Neuronal stem cell (in vitro differentiated cells): ENCODE measurements around the gene CENPC.
"Not testable (repeated sequence)": the region's sequence is repeated elsewhere in the genome, so short reads cannot be mapped to it uniquely, and the experiment has no call there.

Source experiments
- DNase-seq: peaks from one replicate; pipeline ENCODE4 v3.0.0-alpha.2; 2013; ENCODE audit warnings: low spot score
- H2AFZ ChIP-seq: one replicate; pipeline ENCODE4 v1.6.1; 2013; ENCODE audit warnings: mild to moderate bottlenecking, low read length, inconsistent platforms
- H2AK5ac ChIP-seq: 2 replicates; pipeline ENCODE4 v1.6.1; 2013; ENCODE audit warnings: low read depth, mild to moderate bottlenecking, inconsistent platforms, low read length, moderate library complexity, mixed read lengths
- H2BK120ac ChIP-seq: 2 replicates; pipeline ENCODE4 v1.6.1; 2013; ENCODE audit warnings: low read depth, mild to moderate bottlenecking, inconsistent platforms, low read length, moderate library complexity, mixed read lengths
- H2BK12ac ChIP-seq: one replicate; pipeline ENCODE4 v1.6.1; 2013; ENCODE audit warnings: low read length, inconsistent platforms
- H2BK15ac ChIP-seq: 2 replicates; pipeline ENCODE4 v1.6.1; 2013; ENCODE audit warnings: mild to moderate bottlenecking, low read length, inconsistent platforms, mixed read lengths
- H2BK5ac ChIP-seq: one replicate; pipeline ENCODE4 v1.6.1; 2013; ENCODE audit warnings: inconsistent platforms, mild to moderate bottlenecking, low read length, moderate library complexity
- H3K14ac ChIP-seq: one replicate; pipeline ENCODE4 v1.6.1; 2013; ENCODE audit warnings: low read length, inconsistent platforms
- H3K18ac ChIP-seq: 2 replicates; pipeline ENCODE4 v1.6.1; 2013; ENCODE audit warnings: low read length, inconsistent platforms
- H3K23ac ChIP-seq: 2 replicates; pipeline ENCODE4 v1.6.1; 2013; ENCODE audit warnings: low read depth, mild to moderate bottlenecking, mixed read lengths, low read length, inconsistent platforms; ENCODE audit not compliant: poor library complexity
- H3K27ac ChIP-seq: replicated peaks from 3 replicates; pipeline ENCODE4 v1.5.1; 2013; ENCODE audit warnings: low read length, inconsistent platforms
- H3K27me3 ChIP-seq, 3 experiments: 2 replicates each; pipeline ENCODE4 v1.6.1; 2013; ENCODE audit warnings: low read length in 3 of 3, mild to moderate bottlenecking in 2 of 3, inconsistent platforms in 1 of 3, low read depth in 1 of 3, mixed read lengths in 1 of 3, moderate library complexity in 1 of 3; ENCODE audit not compliant: control insufficient read depth in 3 of 3, insufficient read depth in 3 of 3
- H3K36me3 ChIP-seq, 2 donors: replicated peaks in 1 of 2; 2 replicates each; pipeline ENCODE4 v1.6.1; 2013; ENCODE audit warnings: low read length in 2 of 2; ENCODE audit not compliant: control insufficient read depth in 2 of 2, insufficient read depth in 2 of 2
- H3K4ac ChIP-seq: 2 replicates; pipeline ENCODE4 v1.6.1; 2013; ENCODE audit warnings: inconsistent platforms, mild to moderate bottlenecking, low read length, moderate library complexity
- H3K4me1 ChIP-seq, 2 donors: 1 replicate in 1 of 2; 2 replicates in 1 of 2; pipeline ENCODE4 v1.6.1; 2013; ENCODE audit warnings: low read length in 2 of 2, low read depth in 1 of 2; ENCODE audit not compliant: control insufficient read depth in 2 of 2, insufficient read depth in 1 of 2
- H3K4me2 ChIP-seq: one replicate; pipeline ENCODE4 v1.6.1; 2013; ENCODE audit warnings: mild to moderate bottlenecking, low read length, inconsistent platforms; ENCODE audit not compliant: insufficient read depth, poor library complexity, severe bottlenecking
- H3K4me3 ChIP-seq, 2 donors: 2 replicates each; pipeline ENCODE4 v1.5.1; 2013; ENCODE audit warnings: low read length in 2 of 2, mild to moderate bottlenecking in 2 of 2, inconsistent platforms in 1 of 2, moderate library complexity in 1 of 2
- H3K79me1 ChIP-seq: one replicate; pipeline ENCODE4 v1.6.1; 2013; ENCODE audit warnings: low read depth, mild to moderate bottlenecking, inconsistent platforms, low read length, moderate library complexity
- H3K9ac ChIP-seq: one replicate; pipeline ENCODE4 v1.6.1; 2013; ENCODE audit warnings: mild to moderate bottlenecking, low read depth, low read length, inconsistent platforms; ENCODE audit not compliant: poor library complexity
- H3K9me3 ChIP-seq, 2 donors: replicated peaks in 1 of 2; 2 replicates each; pipeline versions ENCODE3 to v1.6.1; 2013; ENCODE audit warnings: low read length in 2 of 2, mild to moderate bottlenecking in 2 of 2, inconsistent platforms in 1 of 2, low read depth in 1 of 2, mixed read lengths in 1 of 2, moderate library complexity in 1 of 2; ENCODE audit not compliant: control insufficient read depth in 2 of 2, insufficient read depth in 1 of 2
- H4K8ac ChIP-seq: one replicate; pipeline ENCODE4 v1.6.1; 2013; ENCODE audit warnings: low read depth, mild to moderate bottlenecking, inconsistent platforms, low read length, moderate library complexity
- H4K91ac ChIP-seq: one replicate; pipeline ENCODE4 v1.6.1; 2013; ENCODE audit warnings: low read length, low read depth, mild to moderate bottlenecking, inconsistent platforms; ENCODE audit not compliant: poor library complexity
- WGBS, 2 donors: extraction: QIAGEN DNeasy Blood & Tissue Kit; methylation state at CpG; one replicate each; pipeline ENCODE4 v1.1.7; 2013; ENCODE audit warnings: missing lambda C conversion rate in 2 of 2, mixed read lengths in 1 of 2; ENCODE audit not compliant: insufficient read length in 2 of 2, insufficient replicate concordance in 1 of 2; ENCODE audit errors: extremely low coverage in 2 of 2; 5-methylcytosine and 5-hydroxymethylcytosine counted together

CENPC gene

DNA sequence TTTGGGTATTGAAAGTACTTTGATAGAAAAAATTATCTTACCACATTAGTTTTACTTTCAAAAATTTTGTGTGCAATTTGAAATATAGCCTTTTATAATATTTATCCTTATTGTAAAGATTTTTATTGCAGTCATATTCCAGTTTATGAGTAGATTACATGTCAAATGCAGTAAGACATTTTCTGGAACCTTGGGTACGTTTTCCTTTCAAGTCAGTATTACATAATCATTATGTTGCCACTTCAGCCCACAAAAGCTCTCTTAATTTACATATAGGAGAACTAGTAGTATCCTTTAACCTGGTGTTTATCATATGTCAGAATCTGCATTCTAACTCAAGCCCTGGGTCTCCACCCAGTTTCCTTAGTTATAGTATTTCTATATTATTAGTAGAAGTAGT is 98.5 kb downstream of the CENPC start:
- WGBS, 2 donors, result no CpG with 5 or more reads among the region's 1 CpG
- no peak overlapping the region for H2BK120ac ChIP-seq

GRCh38 chr4:67445881-67446280 is 99.4 kb downstream of the CENPC start:
- not testable (repeated sequence) for H2BK5ac ChIP-seq, H3K36me3 ChIP-seq, H3K9me3 ChIP-seq, H3K4me2 ChIP-seq, H3K4me1 ChIP-seq, H4K8ac ChIP-seq, H3K79me1 ChIP-seq, H2BK15ac ChIP-seq, H3K27ac ChIP-seq, H2AFZ ChIP-seq, H2BK12ac ChIP-seq, H2BK120ac ChIP-seq, H3K4ac ChIP-seq, H4K91ac ChIP-seq, H2AK5ac ChIP-seq, H3K18ac ChIP-seq, H3K4me3 ChIP-seq, H3K27me3 ChIP-seq, DNase-seq, H3K14ac ChIP-seq, H3K9ac ChIP-seq, H3K23ac ChIP-seq
- no CpG with 5 or more reads among the region's 25 CpGs for WGBS, 2 donors

More for the DNA sequence above, 98.5 kb downstream of the CENPC start:
- Histone ChIP-seq H3K14ac (no peak overlapping the region), H2AFZ (no peak overlapping the region), H3K23ac (no peak overlapping the region), H3K4me2 (no peak overlapping the region), H2BK5ac (no peak overlapping the region), H2AK5ac (no peak overlapping the region), H3K36me3 (peaks cover 0 to 9% of the 10 kb centered on the region in 2 donors), H4K91ac (no peak overlapping the region), H3K4me3 (no peak overlapping the region), H3K18ac (no peak overlapping the region), H3K9me3 (no peaks in the 10 kb centered on the region), H3K4ac (no peak overlapping the region), H3K27me3 (no peaks in the 10 kb centered on the region), H2BK12ac (no peak overlapping the region), H2BK15ac (no peak overlapping the region), H4K8ac (no peak overlapping the region), H3K79me1 (no peaks in the 10 kb centered on the region), H3K9ac (no peak overlapping the region), H3K27ac (no peak overlapping the region), H3K4me1 (no peaks in the 10 kb centered on the region)
- no peak for DNase-seq

DNA sequence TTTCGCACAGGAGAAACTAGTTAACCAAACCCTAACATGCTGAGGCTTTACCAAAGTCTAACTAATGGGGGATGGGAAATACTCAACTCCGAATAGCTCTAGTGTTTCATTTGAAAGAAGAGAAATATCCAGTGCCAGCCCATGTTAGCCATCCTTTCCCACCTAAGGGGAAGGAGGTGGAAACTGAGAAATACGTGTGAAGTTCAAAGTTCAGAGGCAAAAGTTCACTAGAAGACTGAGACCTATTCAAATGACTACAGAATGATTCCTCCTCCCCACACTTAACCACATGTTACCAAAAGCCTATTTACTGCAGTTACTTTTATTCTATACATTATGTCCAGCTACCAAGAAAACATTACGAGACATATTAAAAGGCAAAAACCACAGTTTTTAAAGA is 106.3 kb downstream of the CENPC start:
- Histone ChIP-seq H3K27me3 (no peaks in the 10 kb centered on the region), H3K9me3 (no peaks in the 10 kb centered on the region), H3K27ac (no peak overlapping the region), H3K18ac (no peak overlapping the region), H3K36me3 (no peaks in the 10 kb centered on the region), H2BK12ac (no peak overlapping the region), H3K79me1 (no peaks in the 10 kb centered on the region), H2BK15ac (no peak overlapping the region), H2AK5ac (no peak overlapping the region), H3K14ac (no peak overlapping the region), H3K9ac (no peak overlapping the region), H4K91ac (no peak overlapping the region), H3K4me1 (peaks cover 0 to 8% of the 10 kb centered on the region in 2 donors), H2AFZ (no peak overlapping the region), H3K4ac (no peak overlapping the region), H3K23ac (no peak overlapping the region), H3K4me2 (no peak overlapping the region), H2BK120ac (no peak overlapping the region), H2BK5ac (no peak overlapping the region), H3K4me3 (no peak overlapping the region), H4K8ac (no peak overlapping the region)
- no peak for DNase-seq
- WGBS, 2 donors, result no CpG with 5 or more reads among the region's 4 CpGs

GRCh38 chr4:67437974-67438713 is 107.2 kb downstream of the CENPC start:
- Histone ChIP-seq H4K91ac (no peak overlapping the region), H2BK120ac (no peak overlapping the region), H4K8ac (no peak overlapping the region), H2BK5ac (no peak overlapping the region), H3K9ac (no peak overlapping the region), H3K23ac (no peak overlapping the region), H2BK12ac (no peak overlapping the region), H3K27me3 (no peaks in the 10 kb centered on the region), H2BK15ac (no peak overlapping the region), H3K4ac (no peak overlapping the region), H3K36me3 (no peaks in the 10 kb centered on the region), H3K4me1 (peaks cover 0 to 8% of the 10 kb centered on the region in 2 donors), H3K9me3 (no peaks in the 10 kb centered on the region), H3K79me1 (no peaks in the 10 kb centered on the region), H3K18ac (no peak overlapping the region), H3K14ac (no peak overlapping the region), H3K4me2 (no peak overlapping the region), H3K27ac (no peak overlapping the region), H2AFZ (no peak overlapping the region), H3K4me3 (no peak overlapping the region), H2AK5ac (no peak overlapping the region)
- DNase-seq, result no peak
- WGBS, 2 donors, result no CpG with 5 or more reads among the region's 2 CpGs
